GM12878 (cell line): ENCODE results near the gene VIT. TPM values are rescaled to one million over a fixed set of nuclear protein-coding genes. Genes with fewer than 3 reads are reported as not detected.

Source experiments
- ATAC-seq: fragments of 200-7000 bp; cut with Tn5 transposase; 3 replicates; pipeline ENCODE4 v1.9.1; 2020; ENCODE audit warnings: mild to moderate bottlenecking, moderate library complexity
- BruUV-seq: library from RNA; stranded (reverse); fragments of 400-500 nt; replicated peaks from 2 replicates; lab custom pipeline; 2021; lab: Mats Ljungman, UMichigan
- CTCF ChIA-PET: fragments of 300-600 bp; sonication (Branson Sonifier 250); formaldehyde crosslinking; extraction: SDS; loops from one replicate; lab custom pipeline; 2021; ENCODE audit warnings: inconsistent platforms; lab: Yijun Ruan, JAX
- POLR2A ChIA-PET: fragments of 350-600 bp; formaldehyde crosslinking; extraction: SDS; loops from one replicate; lab custom pipeline; 2021; ENCODE audit warnings: inconsistent platforms; lab: Charles Lee
- RAD21 ChIA-PET: fragments of 300-600 bp; sonication (Branson Sonifier 250); formaldehyde crosslinking; loops from one replicate; lab custom pipeline; 2023; ENCODE audit warnings: antibody characterized with exemption; ENCODE audit not compliant: unreplicated experiment; lab: Charles Lee
- SMC1A ChIA-PET: fragments of 300-600 bp; sonication (Branson Sonifier 250); formaldehyde crosslinking; loops from one replicate; lab custom pipeline; 2023; ENCODE audit not compliant: unreplicated experiment, uncharacterized antibody; lab: Charles Lee
- DNase-seq: peaks from one replicate; pipeline ENCODE4 v3.0.0-alpha.2; 2011; ENCODE audit warnings: low read depth, low spot score
- FAIRE-seq: peaks from 3 replicates; lab custom pipeline; 2011; peaks lifted over from hg19 to GRCh38; lab: Jason Lieb, UNC
- H2AFZ ChIP-seq: 2 replicates; pipeline ENCODE4 v1.6.0; 2011; ENCODE audit warnings: low read depth, low read length, control low read depth; ENCODE audit not compliant: control insufficient read depth
- H3K27ac ChIP-seq: 2 replicates; pipeline ENCODE4 v1.5.1; 2011; ENCODE audit warnings: control low read depth; ENCODE audit not compliant: control insufficient read depth, insufficient read depth
- H3K27me3 ChIP-seq, 2 experiments: replicated peaks in 1 of 2; 2 replicates each; pipeline versions ENCODE4 v1.6.0 to v1.6.1; 2011; ENCODE audit warnings: low read length in 1 of 2; ENCODE audit not compliant: control insufficient read depth in 2 of 2, insufficient read depth in 2 of 2
- H3K36me3 ChIP-seq, 2 experiments: 2 replicates each; pipeline ENCODE4 v1.5.1; 2011; ENCODE audit warnings: low read length in 1 of 2; ENCODE audit not compliant: control insufficient read depth in 2 of 2, insufficient read depth in 2 of 2
- H3K4me1 ChIP-seq: 2 replicates; pipeline ENCODE4 v1.6.1; 2011; ENCODE audit warnings: mild to moderate bottlenecking, low read length, moderate library complexity, mixed read lengths; ENCODE audit not compliant: control insufficient read depth, insufficient read depth
- H3K4me2 ChIP-seq: 2 replicates; pipeline ENCODE4 v1.6.0; 2011; ENCODE audit warnings: control low read depth; ENCODE audit not compliant: control insufficient read depth, insufficient read depth
- H3K4me3 ChIP-seq: fragments of 200-600 bp; sonication (generic); 2 replicates; pipeline ENCODE4 v1.5.1; 2016
- H3K79me2 ChIP-seq: 2 replicates; pipeline ENCODE4 v1.6.0; 2011; ENCODE audit warnings: low read length; ENCODE audit not compliant: control insufficient read depth, insufficient read depth
- H3K9ac ChIP-seq: 2 replicates; pipeline ENCODE4 v1.8.0; 2011; ENCODE audit warnings: low read length, control low read depth, mixed read lengths; ENCODE audit not compliant: control insufficient read depth, insufficient read depth
- H3K9me3 ChIP-seq: replicated peaks from 3 replicates; pipeline ENCODE4 v1.5.1; 2011; ENCODE audit warnings: mild to moderate bottlenecking, low read length; ENCODE audit not compliant: control insufficient read depth, insufficient read depth
- H4K20me1 ChIP-seq: 2 replicates; pipeline ENCODE4 v1.6.0; 2011; ENCODE audit not compliant: control insufficient read depth, insufficient read depth
- CHD4 ChIP-seq: fragments of 200-600 bp; sonication (generic); IDR thresholded peaks from 2 replicates; pipeline ENCODE4 v1.6.1; 2016; ENCODE audit warnings: mild to moderate bottlenecking
- CREM ChIP-seq: IDR thresholded peaks from 2 replicates; pipeline ENCODE4 v1.6.1; 2014; ENCODE audit warnings: antibody characterized with exemption, low read depth
- DPF2 ChIP-seq: fragments of 450-650 bp; IDR thresholded peaks from 2 replicates; pipeline ENCODE4 v1.6.1; 2017; ENCODE audit warnings: mild to moderate bottlenecking
- ELK1 ChIP-seq: IDR thresholded peaks from 2 replicates; pipeline ENCODE4 v1.6.1; 2012; ENCODE audit warnings: low read depth, low read length, improper control_type of control experiment
- LARP7 ChIP-seq: fragments of 450-650 bp; IDR thresholded peaks from 2 replicates; pipeline ENCODE4 v1.6.1; 2017; ENCODE audit warnings: mild to moderate bottlenecking
- NBN ChIP-seq: fragments of 450-650 bp; IDR thresholded peaks from 2 replicates; pipeline ENCODE4 v1.6.1; 2016
- NR2C2 ChIP-seq: IDR thresholded peaks from 2 replicates; pipeline ENCODE4 v1.6.1; 2011; ENCODE audit warnings: borderline replicate concordance, low read depth; ENCODE audit not compliant: control insufficient read depth, insufficient read length
- PAX8 ChIP-seq: fragments of 450-650 bp; IDR thresholded peaks from 2 replicates; pipeline ENCODE4 v1.6.1; 2017; ENCODE audit warnings: mild to moderate bottlenecking, moderate library complexity
- POLR2A ChIP-seq: IDR thresholded peaks from 2 replicates; pipeline ENCODE4 v1.6.1; 2011; ENCODE audit warnings: low read depth, mild to moderate bottlenecking, low read length
- RAD21 ChIP-seq: IDR thresholded peaks from 2 replicates; pipeline ENCODE4 v1.6.1; 2011; ENCODE audit warnings: mild to moderate bottlenecking, low read depth, low read length, moderate library complexity; ENCODE audit not compliant: insufficient read depth
- RBBP5 ChIP-seq: fragments of 200-600 bp; sonication (generic); conservative IDR thresholded peaks from 2 replicates; pipeline ENCODE4 v1.6.1; 2016
- SRF ChIP-seq, 2 experiments: IDR thresholded peaks; 2 replicates each; pipeline ENCODE4 v1.6.1; 2011; ENCODE audit warnings: low read depth in 2 of 2, low read length in 2 of 2, mild to moderate bottlenecking in 1 of 2, moderate library complexity in 1 of 2
- ZBED1 ChIP-seq: IDR thresholded peaks from 2 replicates; pipeline ENCODE4 v1.6.1; 2016; ENCODE audit warnings: borderline replicate concordance
- ZNF384 ChIP-seq: IDR thresholded peaks from 2 replicates; pipeline ENCODE4 v1.6.1; 2012; ENCODE audit warnings: low read depth, mild to moderate bottlenecking, low read length, improper control_type of control experiment, borderline replicate concordance
- whole genome bisulfite sequencing: methylation state at CpG from one replicate; pipeline ENCODE4 v1.1.6; 2016; ENCODE audit warnings: low lambda C conversion rate; ENCODE audit not compliant: insufficient replicate concordance, insufficient coverage; ENCODE audit errors: missing lambda C conversion rate; 5-methylcytosine and 5-hydroxymethylcytosine counted together
- in situ Hi-C: fragments of 300-500 bp; cut with MboI; formaldehyde crosslinking; loops from 9 replicates; pipeline ENCODE4 v1.14.3; 2018; ENCODE audit warnings: mixed read lengths
- intact Hi-C: fragments of 100-400 bp; cut with micrococcal nuclease; formaldehyde crosslinking; loops from one replicate; pipeline ENCODE4 v1.14.2; 2022; ENCODE audit not compliant: unreplicated experiment
- polyA plus RNA-seq, 11 experiments: library from polyadenylated mRNA; depleted of rRNA in 4 of 11; unstranded in 6 of 11; stranded (reverse) in 5 of 11; fragments of >200 nt; fragmentation: Nextera tagmentation in 4 of 11; fragmentation: Illumina TruSeq in 1 of 11; extraction: Ambion mirVana in 4 of 11; extraction: Trizol in 1 of 11; gene quantifications; 1 replicate in 1 of 11; 2 replicates in 10 of 11; pipeline versions ENCODE4 v1.2.1 to v1.2.3, GENCODE V29; 2011 to 2016; ENCODE audit warnings: inconsistent platforms in 2 of 11, missing spikeins in 2 of 11, low read depth in 1 of 11
- total RNA-seq, 4 experiments: library from RNA; depleted of rRNA in 3 of 4; stranded (reverse); fragments of >200 nt in 3 of 4; fragmentation: Illumina TruSeq in 1 of 4; extraction: Trizol in 1 of 4; gene quantifications; 2 replicates each; pipeline versions ENCODE4 v1.2.1 to v1.2.3, GENCODE V29; 2013 to 2021

The VIT gene
- total and polyA plus RNA-seq, 10 of the 15 experiments (the other 5 are each of a cell fraction or from before 2014, with no cell fraction given): 0.05 to 0.14 TPM; not detected in 8

DNA sequence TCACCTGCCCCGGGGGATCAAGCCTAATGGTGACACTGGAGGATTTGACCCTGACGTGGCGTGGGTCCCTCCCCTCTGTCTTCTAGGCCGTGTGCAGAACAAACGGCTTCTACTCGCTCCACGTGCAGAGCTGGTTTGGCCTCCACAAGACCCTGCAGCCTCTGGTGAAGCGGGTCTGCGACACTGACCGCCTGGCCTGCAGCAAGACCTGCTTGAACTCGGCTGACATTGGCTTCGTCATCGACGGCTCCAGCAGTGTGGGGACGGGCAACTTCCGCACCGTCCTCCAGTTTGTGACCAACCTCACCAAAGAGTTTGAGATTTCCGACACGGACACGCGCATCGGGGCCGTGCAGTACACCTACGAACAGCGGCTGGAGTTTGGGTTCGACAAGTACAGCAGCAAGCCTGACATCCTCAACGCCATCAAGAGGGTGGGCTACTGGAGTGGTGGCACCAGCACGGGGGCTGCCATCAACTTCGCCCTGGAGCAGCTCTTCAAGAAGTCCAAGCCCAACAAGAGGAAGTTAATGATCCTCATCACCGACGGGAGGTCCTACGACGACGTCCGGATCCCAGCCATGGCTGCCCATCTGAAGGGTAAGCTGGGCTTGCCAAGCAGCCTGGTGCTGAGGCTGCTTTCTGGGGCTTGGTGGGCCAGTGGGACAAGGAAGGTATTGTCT, 112.0 kb downstream of the VIT start:
- no peak for ATAC-seq
- Histone ChIP-seq H3K9me3 (no peaks in the 10 kb centered on the region), H3K4me1 (no peaks in the 10 kb centered on the region), H2AFZ (no peak overlapping the region), H3K79me2 (no peaks in the 10 kb centered on the region), H3K4me3 (no peak overlapping the region), H3K4me2 (no peak overlapping the region), H3K27ac (no peak overlapping the region), H3K27me3 (peaks cover 0 to 1% of the 10 kb centered on the region in 2 experiments; a peak in 2 of 4 replicates), H4K20me1 (no peaks in the 10 kb centered on the region), H3K36me3 (no peaks in the 10 kb centered on the region), H3K9ac (no peak overlapping the region)
- in situ Hi-C loops: no loop called here
- CTCF ChIA-PET: interaction anchor here (1.6 kb wide), 1 partner anchor 11 kb away, joined by 6 read pairs; no protein-coding TSS in a partner anchor
- DNase-seq: no peak
- FAIRE-seq: no peak
- intact Hi-C loops: no loop called here
- SMC1A ChIA-PET: interaction anchor here (1.7 kb wide), 1 partner anchor 11 kb away, joined by 3 read pairs; no protein-coding TSS in a partner anchor
- RAD21 ChIA-PET: no interaction called here
- POLR2A ChIA-PET: no interaction called here
- TF ChIP-seq ZNF384: no peak
- TF ChIP-seq LARP7: no peak
- TF ChIP-seq POLR2A: no peak
- TF ChIP-seq ELK1: no peak
- no peak for TF ChIP-seq RAD21
- TF ChIP-seq PAX8: no peak
- TF ChIP-seq CREM: no peak
- no peak for TF ChIP-seq ZBED1
- TF ChIP-seq NBN: no peak
- TF ChIP-seq SRF (IDR thresholded peaks at IDR 0.05; ENCODE audit: low read depth in 2 of 2, low read length in 2 of 2): no peak
- no peak for TF ChIP-seq DPF2
- no peak for TF ChIP-seq RBBP5
- TF ChIP-seq NR2C2: no peak
- TF ChIP-seq CHD4: no peak
- no TSS peak for BruUV-seq
- 77% methylated on average over 35 of the region's 35 CpGs for WGBS
